ENCODE results near the gene SLC26A11. TPM values are rescaled to one million over a fixed set of nuclear protein-coding genes. Genes with fewer than 3 reads are reported as not detected.

SLC26A11 gene
- total RNA-seq, 4 donors from 2014 or later: 10.0 to 38.7 (median 16.0) TPM

GRCh38 chr17:80202197-80202596 lies 18.0 kb upstream of the SLC26A11 start:
- TF ChIP-seq CTCF (IDR thresholded peaks at IDR 0.05): no peak
- H3K9me3 ChIP-seq: no peaks in the 10 kb centered on the region
- H3K36me3 ChIP-seq: no peaks in the 10 kb centered on the region
- H3K27ac ChIP-seq: no peak overlapping the region
- no peaks in the 10 kb centered on the region for H3K27me3 ChIP-seq
- DNase-seq: no peak
- intact Hi-C loops (cut with DNase I; ENCODE audit: low total_unique reads): no loop called here
- no peaks in the 10 kb centered on the region for H3K4me1 ChIP-seq
- H3K4me3 ChIP-seq: no peak overlapping the region

- Histone ChIP-seq H3K9me3 (no peaks in the 10 kb centered on the region), H3K4me1 (no peaks in the 10 kb centered on the region), H3K4me3 (no peak overlapping the region), H3K27ac (no peak overlapping the region), H3K27me3 (no peaks in the 10 kb centered on the region), H3K36me3 (no peaks in the 10 kb centered on the region)
- intact Hi-C loops (cut with DNase I; ENCODE audit: low total_unique reads): no loop called here
- DNase-seq: peak in 1 of 2 donors; percentile 8
- TF ChIP-seq CTCF (IDR thresholded peaks at IDR 0.05) (no peak), POLR2A (IDR thresholded peaks at IDR 0.05) (no peak)
Observed at GRCh38 chr17:80203471-80203963, 16.7 kb upstream of the SLC26A11 start.

- no peaks in the 10 kb centered on the region for H3K27me3 ChIP-seq
- H3K4me3 ChIP-seq: no peak overlapping the region
- H3K27ac ChIP-seq: no peak overlapping the region
- no peak for DNase-seq
- intact Hi-C loops (cut with DNase I; ENCODE audit: low total_unique reads): no loop called here
- H3K4me1 ChIP-seq: no peaks in the 10 kb centered on the region
- no peaks in the 10 kb centered on the region for H3K9me3 ChIP-seq
- TF ChIP-seq POLR2A (IDR thresholded peaks at IDR 0.05) (no peak), CTCF (IDR thresholded peaks at IDR 0.05) (no peak)
- no peaks in the 10 kb centered on the region for H3K36me3 ChIP-seq
Observed at GRCh38 chr17:80204626-80205468, 15.4 kb upstream of the SLC26A11 start.

- intact Hi-C loops (cut with DNase I; ENCODE audit: low total_unique reads): no loop called here
- Histone ChIP-seq H3K36me3 (no peaks in the 10 kb centered on the region), H3K4me1 (no peaks in the 10 kb centered on the region), H3K4me3 (no peak overlapping the region), H3K27me3 (no peaks in the 10 kb centered on the region), H3K9me3 (no peaks in the 10 kb centered on the region), H3K27ac (no peak overlapping the region)
- TF ChIP-seq POLR2A (IDR thresholded peaks at IDR 0.05) (no peak), CTCF (IDR thresholded peaks at IDR 0.05) (no peak)
- DNase-seq: no peak
Observed at GRCh38 chr17:80205811-80206210, 14.4 kb upstream of the SLC26A11 start.

- intact Hi-C loops (cut with DNase I; ENCODE audit: low total_unique reads): no loop called here
- TF ChIP-seq CTCF (IDR thresholded peaks at IDR 0.05) (no peak), POLR2A (IDR thresholded peaks at IDR 0.05) (no peak)
- Histone ChIP-seq H3K36me3 (no peaks in the 10 kb centered on the region), H3K27me3 (no peaks in the 10 kb centered on the region), H3K4me3 (no peak overlapping the region), H3K4me1 (no peaks in the 10 kb centered on the region), H3K9me3 (no peaks in the 10 kb centered on the region), H3K27ac (no peak overlapping the region)
- no peak for DNase-seq
Observed at GRCh38 chr17:80208050-80208449, 12.2 kb upstream of the SLC26A11 start.

All from uterus (tissue), 4 donors.